Spleen (tissue), 7 donors: Measurements from ENCODE around the gene ZSCAN22.

ENCODE experiments used
- CTCF ChIP-seq, 11 experiments: fragments of 200-600 bp in 7 of 11; fragments of 450-650 bp in 4 of 11; sonication (generic) in 4 of 11; IDR thresholded peaks in 8 of 11; conservative IDR thresholded peaks in 3 of 11; 1 replicate in 7 of 11; 2 replicates in 4 of 11; pipeline versions ENCODE4 v1.4.0 to v1.8.0; 2016 to 2021; ENCODE audit warnings: antibody characterized with exemption in 11 of 11, inconsistent platforms in 4 of 11, mild to moderate bottlenecking in 1 of 11
- POLR2AphosphoS5 ChIP-seq, 3 donors: sonication (generic); formaldehyde crosslinking; IDR thresholded peaks; one replicate each; pipeline ENCODE4 v1.5.1; 2017; ENCODE audit warnings: antibody characterized with exemption in 3 of 3
- donor health status: DM: no; HTN: no; CAD: no; lungs with moderate emphysema.
- donor health status: DM: no; HTN: no; CAD: no.
- donor health status: DM: no; HTN: no; CAD: no.

GRCh38 chr19:58345558-58345957 is 18.8 kb downstream of the ZSCAN22 start:
- TF ChIP-seq CTCF (IDR thresholded peaks at IDR 0.05 in 8 of 11, conservative IDR thresholded peaks at IDR 0.05 in 3 of 11) (no peak), POLR2AphosphoS5 (IDR thresholded peaks at IDR 0.05) (no peak)
